SU-DHL-6 (cell line): Measurements from ENCODE around the gene ABCF2.

Source experiments
- H2AFZ ChIP-seq: fragments of 200-600 bp; sonication (generic); 2 replicates; pipeline ENCODE4 v1.6.1; 2014; ENCODE audit warnings: low read depth, mild to moderate bottlenecking, moderate library complexity, mixed read lengths, antibody characterized with exemption, low read length; ENCODE audit not compliant: severe bottlenecking
- H3F3A ChIP-seq: fragments of 200-600 bp; shearing (Covaris generic); 2 replicates; pipeline ENCODE4 v1.6.0; 2016; ENCODE audit warnings: antibody characterized with exemption, mild to moderate bottlenecking; ENCODE audit not compliant: insufficient read depth
- H3K27ac ChIP-seq: fragments of 200-600 bp; sonication (generic); 2 replicates; pipeline ENCODE4 v1.5.1; 2016; ENCODE audit warnings: low read depth, mild to moderate bottlenecking, low read length, moderate library complexity, mixed read lengths
- H3K27me3 ChIP-seq: fragments of 200-600 bp; sonication (generic), shearing (Covaris generic); 2 replicates; pipeline ENCODE4 v1.6.0; 2014; ENCODE audit warnings: mild to moderate bottlenecking, low read length
- H3K36me3 ChIP-seq: fragments of 200-600 bp; sonication (generic); 2 replicates; pipeline ENCODE4 v1.6.1; 2014; ENCODE audit warnings: mild to moderate bottlenecking, low read length, mixed read lengths
- H3K4me2 ChIP-seq: fragments of 300-600, 200-600 bp; shearing (Covaris generic), sonication (generic); 2 replicates; pipeline ENCODE4 v1.6.0; 2014; ENCODE audit warnings: low read length, low read depth, mild to moderate bottlenecking; ENCODE audit not compliant: poor library complexity, severe bottlenecking
- H3K4me3 ChIP-seq: fragments of 200-600 bp; sonication (generic); 2 replicates; pipeline ENCODE4 v1.5.1; 2014; ENCODE audit warnings: antibody characterized with exemption, low read length, mild to moderate bottlenecking, mixed read lengths; ENCODE audit not compliant: insufficient read depth, poor library complexity, severe bottlenecking
- H3K79me2 ChIP-seq: fragments of 200-600 bp; sonication (generic); 2 replicates; pipeline ENCODE4 v1.6.1; 2014; ENCODE audit warnings: mild to moderate bottlenecking, low read length, moderate library complexity; ENCODE audit not compliant: insufficient read depth
- H3K9ac ChIP-seq: fragments of 200-600 bp; sonication (generic); 2 replicates; pipeline ENCODE4 v1.7.0; 2014; ENCODE audit warnings: mild to moderate bottlenecking, low read length
- H3K9me2 ChIP-seq: fragments of 200-600 bp; sonication (generic); replicated peaks from 2 replicates; pipeline ENCODE4 v1.6.1; 2014; ENCODE audit warnings: low read length; ENCODE audit not compliant: insufficient read depth
- H3K9me3 ChIP-seq: fragments of 200-600 bp; sonication (generic); 2 replicates; pipeline ENCODE4 v1.6.1; 2014; ENCODE audit warnings: low read length, mixed read lengths; ENCODE audit not compliant: insufficient read depth
- H4K20me1 ChIP-seq: fragments of 200-600 bp; sonication (generic); 2 replicates; pipeline ENCODE4 v1.6.1; 2014; ENCODE audit warnings: low read depth, mild to moderate bottlenecking, antibody characterized with exemption, low read length, moderate library complexity, mixed read lengths
- CTCF ChIP-seq: fragments of 200-600 bp; sonication (generic); IDR thresholded peaks from one replicate; pipeline ENCODE4 v1.5.1; 2017; ENCODE audit warnings: antibody characterized with exemption, mild to moderate bottlenecking, low read length, moderate library complexity; ENCODE audit not compliant: insufficient read depth, poor library complexity, severe bottlenecking
- EZH2phosphoT487 ChIP-seq: fragments of 200-600 bp; sonication (generic), shearing (Covaris generic); conservative IDR thresholded peaks from 2 replicates; pipeline ENCODE4 v1.6.1; 2018; ENCODE audit warnings: mild to moderate bottlenecking, antibody characterized with exemption, low read length, moderate library complexity, mixed read lengths

The ABCF2 gene

DNA sequence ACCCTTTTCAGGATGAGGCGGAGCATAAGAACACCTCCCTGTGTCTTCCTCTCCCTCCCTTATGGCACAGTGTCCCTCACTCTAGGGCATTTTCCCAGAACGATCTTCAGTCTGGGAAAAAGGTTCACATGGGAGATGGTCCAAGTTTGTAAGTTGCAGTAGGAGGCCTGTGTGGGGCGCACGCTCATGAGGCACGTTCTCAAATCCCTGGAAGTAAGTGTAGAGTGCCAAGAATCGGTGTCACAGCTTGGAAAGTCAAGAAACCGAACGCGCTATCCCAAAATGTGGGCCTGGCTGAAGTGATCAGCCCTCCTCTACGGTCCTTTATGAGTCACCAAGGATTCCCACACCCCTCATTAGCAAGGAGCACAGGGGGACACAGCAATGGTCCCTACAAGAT lies 45.4 kb upstream of the ABCF2 start:
- Histone ChIP-seq H3K9me2 (no peaks in the 10 kb centered on the region), H3K79me2 (no peaks in the 10 kb centered on the region), H3K4me2 (no peak overlapping the region), H3K9me3 (no peaks in the 10 kb centered on the region), H3K36me3 (no peaks in the 10 kb centered on the region), H3K4me3 (no peak overlapping the region), H3F3A (no peaks in the 10 kb centered on the region), H2AFZ (no peak overlapping the region), H4K20me1 (no peaks in the 10 kb centered on the region), H3K9ac (no peak overlapping the region), H3K27ac (no peak overlapping the region), H3K27me3 (no peaks in the 10 kb centered on the region)
- TF ChIP-seq EZH2phosphoT487: no peak
- TF ChIP-seq CTCF: no peak

DNA sequence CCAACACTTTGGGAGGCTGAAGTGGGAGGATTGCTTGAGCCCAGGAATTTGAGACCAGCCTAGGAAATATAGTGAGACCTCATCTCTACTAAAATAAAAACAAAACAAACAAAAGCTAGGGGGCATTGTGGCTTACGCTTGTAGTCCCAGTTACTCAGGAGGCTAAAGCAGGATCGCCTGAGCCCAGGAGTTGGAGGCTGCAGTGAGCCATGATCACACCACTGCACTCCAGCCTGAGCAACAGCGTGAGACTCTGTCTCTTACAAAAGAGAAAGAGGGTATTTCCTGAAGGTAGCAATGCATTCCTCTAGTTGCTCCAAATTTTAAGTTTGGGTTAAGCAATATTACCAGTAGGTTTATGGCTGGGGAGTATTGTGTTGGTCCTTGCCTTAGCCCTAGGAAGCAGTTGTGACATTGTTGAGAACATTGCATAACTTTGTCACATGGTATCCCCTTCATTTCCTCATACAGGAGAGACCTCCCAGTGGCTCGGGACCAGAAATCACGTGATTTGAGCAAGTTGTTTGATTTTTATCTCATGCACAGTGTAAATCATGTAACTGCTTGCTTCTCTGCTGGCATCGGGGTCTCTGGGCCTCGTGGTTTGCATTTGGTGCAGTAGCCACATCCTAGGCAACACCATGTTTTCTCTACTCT lies 44.8 kb upstream of the ABCF2 start:
- Histone ChIP-seq H3K9me3 (no peaks in the 10 kb centered on the region), H4K20me1 (no peaks in the 10 kb centered on the region), H3K9me2 (no peaks in the 10 kb centered on the region), H3F3A (no peaks in the 10 kb centered on the region), H3K27me3 (no peaks in the 10 kb centered on the region), H3K27ac (no peak overlapping the region), H3K4me3 (no peak overlapping the region), H3K79me2 (no peaks in the 10 kb centered on the region), H3K4me2 (no peak overlapping the region), H2AFZ (no peak overlapping the region), H3K36me3 (no peaks in the 10 kb centered on the region), H3K9ac (no peak overlapping the region)
- TF ChIP-seq CTCF (no peak), EZH2phosphoT487 (no peak)

DNA sequence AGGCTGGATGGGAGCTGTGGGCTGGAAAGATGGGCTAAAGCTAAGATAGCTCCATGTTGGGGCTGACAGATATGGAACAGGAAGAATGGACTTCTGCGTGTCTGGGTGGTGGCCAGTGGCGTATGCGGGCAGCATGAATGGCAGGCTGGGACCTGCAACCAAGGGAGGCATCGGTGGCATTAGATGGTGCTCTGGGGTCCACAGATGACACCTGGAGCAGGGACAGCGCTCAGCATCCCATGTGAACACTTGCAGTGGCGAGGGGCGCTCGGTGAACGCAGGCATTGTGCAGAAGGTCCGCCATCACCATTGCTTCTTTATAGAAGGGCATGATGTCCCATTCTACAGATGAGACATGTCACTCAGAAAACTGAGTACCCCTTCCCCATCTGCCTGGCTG lies 42.5 kb upstream of the ABCF2 start:
- Histone ChIP-seq H3K9ac (no peak overlapping the region), H3K27me3 (no peaks in the 10 kb centered on the region), H3K4me2 (no peak overlapping the region), H3K9me3 (no peaks in the 10 kb centered on the region), H3K27ac (no peak overlapping the region), H3K9me2 (no peaks in the 10 kb centered on the region), H3F3A (no peaks in the 10 kb centered on the region), H3K36me3 (no peaks in the 10 kb centered on the region), H4K20me1 (no peaks in the 10 kb centered on the region), H3K79me2 (no peaks in the 10 kb centered on the region), H3K4me3 (no peak overlapping the region), H2AFZ (no peak overlapping the region)
- TF ChIP-seq CTCF (no peak), EZH2phosphoT487 (no peak)
